IPS-NIHi11 (cell line): ENCODE measurements around the gene HLA-B.
A peak's percentile ranks its signal among the peaks of the same experiment; 100 is the strongest.

Source experiments
- DNase-seq: peaks from one replicate; pipeline ENCODE4 v3.0.0; 2012; ENCODE audit warnings: mixed read lengths, low spot score

HLA-B gene

DNA sequence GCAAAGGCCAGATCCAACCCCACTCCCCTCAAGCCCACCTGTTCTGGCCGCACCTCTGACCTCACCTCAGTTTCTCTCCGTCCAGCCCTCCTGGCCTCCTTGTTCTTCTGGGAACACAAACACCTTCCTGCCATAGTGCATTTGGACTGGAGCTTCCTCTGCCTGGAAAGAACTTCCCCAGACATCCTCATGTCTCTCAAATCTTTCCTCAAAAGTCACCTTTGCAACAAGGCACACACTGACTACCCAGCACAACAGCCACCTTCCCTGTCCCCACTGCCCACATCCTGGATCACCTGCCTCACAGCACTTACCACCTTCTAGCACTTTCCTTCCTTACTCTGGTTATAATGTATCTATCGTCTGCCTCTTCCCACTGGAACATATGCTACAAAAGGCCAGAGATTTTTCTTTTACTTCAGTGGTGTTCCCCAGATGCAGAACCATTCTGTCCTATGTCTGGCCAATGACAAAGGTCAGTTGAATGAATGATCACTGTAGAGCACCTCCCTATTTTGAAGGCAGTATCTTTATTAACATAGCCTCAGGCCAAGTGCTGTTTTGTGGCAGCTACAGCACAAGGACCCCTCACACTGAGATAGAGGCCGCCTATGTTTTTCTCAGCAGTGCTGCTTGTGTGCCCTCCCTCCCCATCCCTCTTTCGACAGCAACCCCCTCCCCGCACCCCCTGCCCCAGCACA is 4.1 kb downstream of the HLA-B start:
- no peak for DNase-seq

- DNase-seq, result no peak
Measured at GRCh38 chr6:31352310-31352682, 4.7 kb downstream of the HLA-B start.

DNA sequence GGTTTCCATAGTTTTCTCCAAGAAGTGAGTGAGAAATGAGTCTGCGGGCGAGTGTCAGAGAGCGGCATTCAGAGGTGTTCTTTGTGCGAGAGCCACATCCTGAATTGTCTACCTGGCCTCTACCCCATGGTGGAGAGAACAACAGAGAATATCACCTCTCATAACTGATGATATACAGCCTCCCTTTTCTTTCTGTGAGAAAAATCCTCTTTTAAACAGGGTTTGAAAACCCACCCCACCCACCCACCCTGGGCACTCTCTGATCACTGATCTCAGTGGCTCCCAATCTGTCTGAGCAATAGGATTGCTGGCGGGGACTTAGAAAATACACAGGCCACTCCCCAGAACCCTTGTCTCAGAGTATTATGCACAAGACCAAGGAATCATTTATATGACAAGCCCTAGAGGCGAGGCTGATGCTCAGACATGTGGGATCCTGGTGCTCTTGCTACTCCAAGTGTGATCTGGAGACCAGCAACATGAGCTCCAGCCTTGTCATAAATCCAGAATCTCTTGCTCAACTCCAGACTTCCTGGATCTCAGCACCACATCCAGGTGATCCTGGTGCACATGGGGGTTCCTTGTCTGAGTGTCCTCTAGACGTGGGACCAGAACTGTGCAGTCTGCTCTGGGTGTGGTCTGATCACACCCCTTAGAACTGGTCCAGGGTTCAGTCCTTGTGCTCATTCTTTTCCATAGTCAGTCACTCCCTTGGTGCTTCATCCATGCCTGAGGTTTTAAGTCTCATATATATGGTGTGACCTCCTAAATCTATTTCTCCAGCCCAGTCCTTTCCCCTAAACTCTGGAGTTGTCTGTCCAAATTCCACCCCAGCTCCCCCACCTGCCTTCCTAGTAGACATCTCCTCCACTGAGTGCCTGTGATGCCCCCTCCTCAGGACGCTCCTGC is 5.3 kb downstream of the HLA-B start:
- no peak for DNase-seq

DNA sequence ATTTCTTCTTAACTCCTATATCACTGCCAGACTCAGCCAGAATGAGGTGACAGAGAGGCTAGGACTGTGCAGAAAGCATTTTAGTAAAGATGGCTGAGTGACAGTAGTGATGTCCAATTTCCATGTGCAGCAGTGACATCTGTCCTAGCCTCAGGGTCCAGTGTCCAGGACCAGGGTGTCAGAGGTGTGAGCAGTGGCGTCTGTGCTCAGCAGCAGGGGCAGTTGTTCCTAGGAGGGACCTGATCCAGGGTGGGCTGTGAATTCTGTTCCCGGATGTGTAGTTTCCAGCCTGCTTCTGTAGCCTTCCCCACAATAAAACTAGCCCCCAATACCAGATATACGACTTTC is 6.0 kb downstream of the HLA-B start:
- no peak for DNase-seq

- no peak for DNase-seq
Measured at GRCh38 chr6:31350196-31351032, 6.6 kb downstream of the HLA-B start.

DNA sequence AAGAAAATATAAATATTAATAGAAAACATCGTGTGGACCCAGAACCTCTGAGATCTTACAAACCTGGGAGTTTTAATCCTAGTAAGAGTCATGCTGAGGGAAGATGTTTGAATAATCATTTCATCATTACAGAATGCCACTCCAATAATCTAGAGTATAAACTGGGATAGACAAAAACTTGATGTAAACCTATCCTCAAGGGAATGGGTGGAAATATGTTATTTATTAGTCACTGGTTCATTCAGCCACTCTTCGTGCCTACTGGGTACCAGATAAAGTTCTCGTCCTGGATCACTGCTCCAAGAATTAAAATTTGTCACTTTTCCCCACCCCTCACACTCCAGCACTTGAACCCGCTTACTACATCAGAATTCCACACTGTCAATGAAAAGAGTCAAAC is 7.7 kb downstream of the HLA-B start:
- no peak for DNase-seq

GRCh38 chr6:31345026-31345730 is 11.8 kb downstream of the HLA-B start:
- DNase-seq, result no peak

GRCh38 chr6:31340228-31340627 is 16.8 kb downstream of the HLA-B start:
- DNase-seq, result no peak

DNA sequence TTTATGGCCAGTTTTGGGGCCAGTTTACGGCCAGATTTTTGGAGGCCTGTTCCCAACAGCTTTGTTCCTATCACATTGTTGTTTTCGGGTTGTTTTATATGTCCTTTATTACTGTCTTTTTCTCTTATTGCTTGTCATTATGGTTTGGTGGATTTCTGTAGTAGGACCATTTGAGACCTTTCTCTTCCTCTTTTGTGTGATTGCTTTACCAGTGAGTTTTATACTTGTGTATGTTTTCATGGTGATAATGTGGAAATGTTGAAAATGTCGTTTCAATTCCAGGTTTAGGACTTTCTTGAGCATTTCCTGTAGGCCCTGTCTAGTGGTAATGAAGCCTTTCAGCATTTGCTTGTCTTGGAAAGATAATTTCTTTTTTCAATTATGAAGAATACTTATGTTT is 17.8 kb downstream of the HLA-B start:
- no peak for DNase-seq

DNA sequence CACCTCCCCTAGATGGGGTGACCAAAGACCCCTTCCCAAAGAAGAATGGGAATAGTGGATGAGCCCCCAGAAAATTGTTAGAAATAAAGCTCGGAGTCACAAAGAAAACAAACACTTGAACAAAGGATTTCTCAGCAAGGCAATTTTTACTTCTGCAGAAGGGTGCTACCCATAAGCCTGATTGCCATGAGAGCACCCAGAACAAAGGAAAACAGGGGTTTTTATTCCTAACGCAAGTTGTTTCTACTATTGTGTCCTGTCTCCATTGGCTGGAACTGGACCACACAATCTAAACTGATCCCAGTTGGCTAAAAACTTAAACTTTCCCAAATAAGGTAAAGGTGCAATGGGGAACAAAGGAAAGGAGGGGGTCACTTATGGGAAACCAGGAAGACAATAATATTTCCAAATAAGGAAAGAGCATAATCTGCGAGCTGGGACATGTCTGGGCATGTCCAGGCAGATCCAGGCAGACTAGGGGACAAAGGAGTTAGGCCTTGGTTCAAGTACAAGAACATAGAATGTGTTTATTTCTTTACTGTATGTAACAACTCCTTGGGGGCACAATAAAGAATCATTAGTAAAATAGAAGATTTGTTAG is 20.0 kb downstream of the HLA-B start:
- no peak for DNase-seq

DNA sequence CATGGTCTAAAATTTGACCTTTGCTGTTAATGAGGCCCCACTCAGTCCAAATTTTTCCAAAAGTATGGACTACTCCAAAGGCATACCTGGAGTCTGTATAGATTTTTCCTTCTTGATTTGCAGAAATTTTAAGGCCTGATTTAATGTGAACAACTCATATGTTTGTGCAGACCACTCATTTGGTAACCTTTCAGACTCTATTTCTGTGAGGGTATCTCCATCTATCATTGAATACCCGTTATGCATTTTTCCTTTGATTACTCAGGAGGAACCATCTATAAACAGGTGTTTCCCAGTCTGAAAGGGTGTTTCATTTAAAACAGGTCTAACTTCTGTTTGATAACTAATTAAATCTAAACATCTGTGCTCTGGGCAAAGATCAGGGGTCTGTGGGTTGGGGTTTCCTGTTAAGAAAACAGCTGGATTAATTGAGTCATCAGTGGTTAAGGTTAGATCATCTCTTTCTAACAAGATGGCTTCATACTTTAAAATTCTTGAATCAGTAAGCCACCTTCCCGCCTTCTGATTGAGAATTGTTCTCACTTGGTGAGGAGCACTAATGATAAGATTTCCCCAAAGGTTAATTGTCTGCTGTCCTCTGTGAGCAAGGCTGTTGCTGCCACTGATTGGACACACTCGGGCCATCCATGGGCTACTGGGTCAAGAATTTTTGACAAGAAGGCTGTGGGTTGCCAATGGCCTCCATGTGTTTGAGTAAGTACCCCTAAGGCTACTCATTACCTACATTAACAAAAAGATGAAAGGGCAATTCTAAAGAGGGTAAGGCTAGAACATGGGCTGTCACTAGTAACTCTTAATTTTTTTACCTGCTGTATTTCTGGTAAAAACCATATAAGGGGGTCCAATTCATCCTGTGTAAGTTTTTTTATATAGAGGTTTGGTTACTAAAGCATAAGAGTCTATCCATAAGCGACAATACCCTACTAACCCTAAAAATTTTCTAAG is 24.1 kb downstream of the HLA-B start:
- no peak for DNase-seq

DNA sequence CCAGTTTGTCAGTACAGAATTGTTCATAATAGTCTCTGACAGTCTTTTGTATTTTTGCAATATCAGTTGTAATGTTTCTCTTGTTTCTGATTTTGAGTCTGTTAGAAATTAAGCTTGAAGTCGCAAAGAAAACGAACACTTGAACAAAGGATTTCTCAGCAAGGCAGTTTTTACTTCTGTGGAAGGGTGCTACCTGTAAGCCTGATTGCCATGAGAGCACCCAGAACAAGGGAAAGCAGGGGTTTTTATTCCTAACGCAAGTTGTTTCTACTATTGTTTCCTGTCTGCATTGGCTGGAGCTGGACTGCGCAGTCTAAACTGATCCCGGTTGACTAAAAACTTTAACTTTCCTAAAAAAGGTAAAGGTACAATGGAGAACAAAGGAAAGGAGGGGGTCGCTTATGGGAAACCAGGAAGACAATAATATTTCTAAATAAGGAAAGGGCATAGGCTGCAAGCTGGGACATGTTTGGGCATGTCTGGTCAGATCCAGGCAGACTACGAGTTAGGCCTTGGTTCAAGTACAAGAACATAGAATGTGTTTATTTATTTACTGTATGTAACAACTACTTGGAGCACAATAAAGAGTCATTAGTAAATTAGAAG is 28.5 kb downstream of the HLA-B start:
- DNase-seq, result no peak

GRCh38 chr6:31321820-31322219 is 35.2 kb downstream of the HLA-B start:
- DNase-seq, result no peak

GRCh38 chr6:31321005-31321707 is 35.8 kb downstream of the HLA-B start:
- DNase-seq, result no peak

DNA sequence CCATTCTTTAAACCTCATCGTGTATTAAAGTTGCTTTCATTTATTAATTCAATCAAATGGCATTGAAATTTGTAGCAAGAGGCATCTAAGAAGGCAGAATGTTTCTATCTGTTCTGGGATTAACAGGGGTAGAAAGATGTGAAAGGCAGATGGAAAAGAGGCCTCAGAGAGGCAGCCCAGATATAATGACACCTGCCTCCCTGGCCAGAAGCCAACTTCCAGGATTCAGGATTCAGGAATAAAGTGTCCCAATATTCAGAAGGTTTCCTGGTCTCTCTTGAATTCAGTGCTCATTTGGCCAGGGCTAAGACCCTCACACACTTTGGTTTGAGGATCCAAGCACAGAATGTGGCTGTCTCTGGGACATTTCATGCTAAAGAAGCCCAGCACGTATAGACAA is 39.9 kb downstream of the HLA-B start:
- no peak for DNase-seq

DNA sequence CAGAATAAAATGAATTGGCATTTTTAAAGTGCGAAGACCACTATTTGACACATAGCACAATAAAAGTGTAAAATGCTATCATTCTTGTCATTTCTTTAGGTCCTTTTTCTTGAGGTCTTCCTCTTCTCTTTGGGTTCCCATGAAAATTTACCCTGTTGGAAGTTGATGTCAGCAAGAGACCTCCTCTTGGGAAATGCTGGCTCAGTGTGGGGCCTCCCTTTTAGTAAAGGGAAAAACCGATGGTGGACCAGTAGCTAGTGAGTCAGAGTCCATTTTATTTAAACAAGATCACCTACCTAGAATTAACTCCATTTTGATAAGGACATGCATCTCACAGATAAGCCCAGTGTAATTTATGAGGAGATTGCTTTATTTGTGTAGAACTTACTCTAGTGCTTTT is 47.3 kb downstream of the HLA-B start:
- DNase-seq, result no peak

- DNase-seq, result peak; percentile 22
Measured at GRCh38 chr6:31308845-31309175, 48.2 kb downstream of the HLA-B start.

DNA sequence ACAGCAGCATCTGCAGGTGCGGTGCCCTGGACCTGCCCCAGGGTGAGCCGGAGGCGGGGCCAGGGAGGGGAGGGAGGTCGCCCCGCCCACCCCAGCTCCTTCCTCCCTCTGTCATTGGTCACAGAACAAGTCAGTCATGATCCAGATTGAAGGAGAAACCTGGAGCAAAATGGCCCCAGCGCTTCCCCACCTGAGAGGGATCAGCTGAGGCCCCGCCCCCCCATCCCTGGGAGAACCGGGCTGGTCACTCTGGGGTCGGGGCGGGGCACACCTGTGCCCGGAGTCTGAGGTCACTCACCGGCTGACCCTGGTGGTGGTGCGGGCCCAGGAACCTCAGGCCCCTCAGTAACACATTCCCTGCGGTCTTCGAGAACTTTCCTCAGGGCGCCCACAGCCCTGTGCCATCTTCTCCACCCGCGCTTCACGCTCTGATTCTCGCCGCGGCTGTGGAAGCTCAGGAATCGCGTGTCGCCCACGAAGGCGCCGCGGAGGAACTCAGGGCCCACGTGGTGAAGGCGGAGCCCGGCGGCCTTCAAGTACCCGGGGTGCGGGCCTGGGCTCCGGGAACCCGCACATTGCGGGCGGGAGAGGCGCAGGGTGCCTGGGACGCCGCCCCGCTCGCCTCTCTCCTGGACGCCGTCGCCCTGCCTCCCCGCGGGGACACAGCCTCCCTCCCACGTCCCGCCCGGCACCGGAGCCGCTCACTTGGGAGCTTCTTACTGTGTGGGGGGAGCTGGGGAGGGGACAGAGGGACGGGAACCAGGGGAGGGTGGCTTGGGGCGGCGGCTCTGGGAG is 48.7 kb downstream of the HLA-B start:
- peak; percentile 94 for DNase-seq

DNA sequence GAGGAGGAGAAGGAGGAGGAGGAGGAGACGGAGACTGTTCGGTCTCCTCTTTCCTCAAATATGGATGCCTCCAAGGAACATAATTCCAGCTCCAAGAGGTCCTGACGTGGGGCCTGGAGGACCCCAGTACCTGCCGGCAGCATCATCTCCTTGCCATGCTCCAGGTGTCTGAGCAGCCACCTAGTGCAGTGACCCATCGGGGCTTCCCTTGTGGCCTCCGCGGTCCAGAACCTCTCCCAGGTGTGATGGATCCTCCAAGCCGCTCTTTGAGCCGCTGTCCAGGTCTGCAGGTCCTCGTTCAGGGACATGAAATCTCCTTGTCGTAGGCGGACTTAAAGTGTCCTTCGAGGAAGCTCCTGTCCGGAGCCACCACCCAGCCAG is 49.3 kb downstream of the HLA-B start:
- DNase-seq, result no peak
